ENCODE measurements around the gene UBAC2. TPM values are rescaled to one million over a fixed set of nuclear protein-coding genes. Genes with fewer than 3 reads are reported as not detected.

Gene UBAC2
- total RNA-seq, 2 experiments from 2014 or later: 26.8 to 28.5 TPM

DNA sequence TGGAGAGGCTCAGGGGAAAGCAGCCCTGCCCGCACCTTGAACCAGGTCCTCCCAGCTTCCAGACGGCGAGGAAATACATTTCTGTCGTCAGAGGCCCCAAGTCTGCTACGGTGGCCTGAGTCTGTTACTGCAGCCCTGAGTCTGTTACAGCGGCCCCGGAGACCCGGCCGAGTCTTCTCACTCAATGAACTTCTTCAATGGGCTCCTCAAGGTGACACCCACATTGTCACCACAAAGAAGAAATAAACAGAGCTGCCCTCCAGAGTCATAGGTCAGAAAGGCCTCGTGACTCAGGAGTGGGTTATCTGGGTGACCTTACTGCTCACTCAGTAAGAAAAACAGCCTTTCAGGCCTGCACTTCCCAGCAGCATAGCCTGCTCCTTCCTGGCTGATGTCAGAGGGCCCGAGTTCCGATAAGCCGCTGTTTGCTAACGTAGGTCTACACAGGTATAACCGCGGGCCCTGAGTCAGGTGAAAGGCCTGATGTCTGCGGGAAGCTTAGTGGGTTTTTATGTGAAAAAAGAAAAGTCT lies 233.7 kb downstream of the UBAC2 start:
- Histone ChIP-seq H3K36me3 (ENCODE audit: insufficient read depth, low read length) (no peaks in the 10 kb centered on the region), H3K79me2 (ENCODE audit: insufficient read depth, low read depth, low read length) (no peaks in the 10 kb centered on the region), H3K9me2 (ENCODE audit: insufficient read depth, low read length) (no peaks in the 10 kb centered on the region), H3K4me3 (ENCODE audit: low read depth, low read length, poor library complexity, severe bottlenecking) (no peak overlapping the region), H3K27ac (ENCODE audit: low read depth, low read length, poor library complexity, severe bottlenecking) (no peak overlapping the region), H3K4me2 (ENCODE audit: low read length) (no peak overlapping the region), H4K20me1 (ENCODE audit: insufficient read depth, low read length) (no peaks in the 10 kb centered on the region), H3K9me3 (ENCODE audit: low read length) (no peaks in the 10 kb centered on the region), H3K4me1 (ENCODE audit: insufficient read depth, low read length, poor library complexity, severe bottlenecking) (peaks cover 23% of the 10 kb centered on the region), H2AFZ (ENCODE audit: low read length) (no peak overlapping the region)
- BruUV-seq (replicated peaks): no TSS peak
- TF ChIP-seq, protein P1, sequence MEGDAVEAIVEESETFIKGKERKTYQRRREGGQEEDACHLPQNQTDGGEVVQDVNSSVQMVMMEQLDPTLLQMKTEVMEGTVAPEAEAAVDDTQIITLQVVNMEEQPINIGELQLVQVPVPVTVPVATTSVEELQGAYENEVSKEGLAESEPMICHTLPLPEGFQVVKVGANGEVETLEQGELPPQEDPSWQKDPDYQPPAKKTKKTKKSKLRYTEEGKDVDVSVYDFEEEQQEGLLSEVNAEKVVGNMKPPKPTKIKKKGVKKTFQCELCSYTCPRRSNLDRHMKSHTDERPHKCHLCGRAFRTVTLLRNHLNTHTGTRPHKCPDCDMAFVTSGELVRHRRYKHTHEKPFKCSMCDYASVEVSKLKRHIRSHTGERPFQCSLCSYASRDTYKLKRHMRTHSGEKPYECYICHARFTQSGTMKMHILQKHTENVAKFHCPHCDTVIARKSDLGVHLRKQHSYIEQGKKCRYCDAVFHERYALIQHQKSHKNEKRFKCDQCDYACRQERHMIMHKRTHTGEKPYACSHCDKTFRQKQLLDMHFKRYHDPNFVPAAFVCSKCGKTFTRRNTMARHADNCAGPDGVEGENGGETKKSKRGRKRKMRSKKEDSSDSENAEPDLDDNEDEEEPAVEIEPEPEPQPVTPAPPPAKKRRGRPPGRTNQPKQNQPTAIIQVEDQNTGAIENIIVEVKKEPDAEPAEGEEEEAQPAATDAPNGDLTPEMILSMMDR (conservative IDR thresholded peaks at IDR 0.05; ENCODE audit: low read length): no peak
- TF ChIP-seq EZH2phosphoT487 (IDR thresholded peaks at IDR 0.05; ENCODE audit: borderline replicate concordance, low read depth, low read length): no peak
- DNase-seq (ENCODE audit: low spot score): no peak
- ChIA-PET POLR2A (interaction anchor here (0.6 kb wide), 1 partner anchor 1365 kb away, joined by 3 read pairs; no protein-coding TSS in a partner anchor), CTCF (ENCODE audit: unreplicated experiment) (interaction anchor here (0.6 kb wide), 1 partner anchor 45 kb away, joined by 3 read pairs; no protein-coding TSS in a partner anchor)
- intact Hi-C loops (cut with micrococcal nuclease; ENCODE audit: unreplicated experiment): no loop called here

DNA sequence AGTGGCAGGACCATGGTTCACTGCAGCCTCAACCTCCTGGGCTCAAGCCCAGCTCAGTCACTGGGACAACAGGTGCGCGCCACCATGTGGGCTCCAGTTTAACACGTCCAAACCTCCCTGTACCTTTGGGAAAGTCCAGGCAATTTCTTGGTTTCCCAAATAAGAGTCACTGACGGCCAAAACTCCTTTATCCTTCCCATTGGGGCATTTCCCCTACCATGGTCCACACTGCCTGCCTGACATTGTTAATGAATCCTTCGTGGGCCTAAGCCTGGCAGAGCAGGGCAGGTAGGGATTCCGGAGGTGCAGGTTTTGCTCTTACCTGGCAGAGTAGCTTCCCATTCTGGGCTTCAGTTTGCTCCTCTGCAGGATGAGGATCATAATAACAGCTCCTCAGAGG lies 234.5 kb downstream of the UBAC2 start:
- Histone ChIP-seq H3K4me3 (ENCODE audit: low read depth, low read length, poor library complexity, severe bottlenecking) (no peak overlapping the region), H3K36me3 (ENCODE audit: insufficient read depth, low read length) (no peaks in the 10 kb centered on the region), H3K27ac (ENCODE audit: low read depth, low read length, poor library complexity, severe bottlenecking) (no peak overlapping the region), H3K4me2 (ENCODE audit: low read length) (no peak overlapping the region), H2AFZ (ENCODE audit: low read length) (no peak overlapping the region), H3K79me2 (ENCODE audit: insufficient read depth, low read depth, low read length) (no peaks in the 10 kb centered on the region), H3K9me3 (ENCODE audit: low read length) (no peaks in the 10 kb centered on the region), H4K20me1 (ENCODE audit: insufficient read depth, low read length) (no peaks in the 10 kb centered on the region), H3K9me2 (ENCODE audit: insufficient read depth, low read length) (no peaks in the 10 kb centered on the region), H3K4me1 (ENCODE audit: insufficient read depth, low read length, poor library complexity, severe bottlenecking) (peaks cover 15% of the 10 kb centered on the region)
- intact Hi-C loops (cut with micrococcal nuclease; ENCODE audit: unreplicated experiment): no loop called here
- no TSS peak for BruUV-seq (replicated peaks)
- ChIA-PET POLR2A (interaction anchor here (0.5 to 1.2 kb wide), 4 partner anchors 47 to 291 kb away, joined by 3 to 5 read pairs (median 3); no protein-coding TSS in a partner anchor), CTCF (ENCODE audit: unreplicated experiment) (interaction anchor here (0.5 to 0.9 kb wide), 3 partner anchors 46 to 848 kb away, joined by 3 read pairs; no protein-coding TSS in a partner anchor)
- TF ChIP-seq, protein P1 (conservative IDR thresholded peaks at IDR 0.05; ENCODE audit: low read length): no peak
- no peak for TF ChIP-seq EZH2phosphoT487 (IDR thresholded peaks at IDR 0.05; ENCODE audit: borderline replicate concordance, low read depth, low read length)
- no peak for DNase-seq (ENCODE audit: low spot score)

DNA sequence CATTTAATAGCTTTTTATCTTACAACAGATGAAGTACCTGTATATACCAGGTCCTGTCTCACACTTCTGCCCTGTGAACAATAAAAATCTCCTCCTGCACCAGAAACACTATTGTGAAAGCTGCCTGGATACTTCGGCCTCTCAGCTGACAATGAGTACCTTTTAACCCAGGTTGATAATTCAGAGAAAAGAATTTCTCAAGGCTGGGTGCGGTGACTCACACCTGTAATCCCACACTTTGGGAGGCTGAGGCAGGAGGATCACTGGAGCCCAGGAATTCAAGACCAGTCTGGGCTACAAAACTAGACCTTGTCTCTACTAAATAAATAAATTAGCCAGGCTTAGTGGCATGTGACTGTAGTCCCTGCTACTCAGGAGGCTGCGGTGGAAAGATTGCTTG lies 235.3 kb downstream of the UBAC2 start:
- intact Hi-C loops (cut with micrococcal nuclease; ENCODE audit: unreplicated experiment): no loop called here
- Histone ChIP-seq H3K27ac (ENCODE audit: low read depth, low read length, poor library complexity, severe bottlenecking) (no peak overlapping the region), H3K79me2 (ENCODE audit: insufficient read depth, low read depth, low read length) (no peaks in the 10 kb centered on the region), H3K4me3 (ENCODE audit: low read depth, low read length, poor library complexity, severe bottlenecking) (no peak overlapping the region), H3K36me3 (ENCODE audit: insufficient read depth, low read length) (no peaks in the 10 kb centered on the region), H3K4me2 (ENCODE audit: low read length) (no peak overlapping the region), H4K20me1 (ENCODE audit: insufficient read depth, low read length) (no peaks in the 10 kb centered on the region), H3K4me1 (ENCODE audit: insufficient read depth, low read length, poor library complexity, severe bottlenecking) (peaks cover 14% of the 10 kb centered on the region), H2AFZ (ENCODE audit: low read length) (no peak overlapping the region), H3K9me2 (ENCODE audit: insufficient read depth, low read length) (no peaks in the 10 kb centered on the region), H3K9me3 (ENCODE audit: low read length) (no peaks in the 10 kb centered on the region)
- CTCF ChIA-PET (ENCODE audit: unreplicated experiment): interaction anchor here (0.5 to 1.5 kb wide), 4 partner anchors 48 to 849 kb away, joined by 3 to 4 read pairs (median 4); no protein-coding TSS in a partner anchor
- POLR2A ChIA-PET: interaction anchor here (0.5 to 1.2 kb wide), 6 partner anchors 48 to 320 kb away, joined by 3 to 5 read pairs (median 3); no protein-coding TSS in a partner anchor
- no peak for DNase-seq (ENCODE audit: low spot score)
- BruUV-seq (replicated peaks): no TSS peak
- TF ChIP-seq EZH2phosphoT487 (IDR thresholded peaks at IDR 0.05; ENCODE audit: borderline replicate concordance, low read depth, low read length): no peak
- TF ChIP-seq, protein P1 (conservative IDR thresholded peaks at IDR 0.05; ENCODE audit: low read length): no peak

Data from OCI-LY7 (cell line).